ENCODE measurements around the gene SPATC1L.
"Not testable (repeated sequence)": the region's sequence is repeated elsewhere in the genome, so short reads cannot be mapped to it uniquely, and the experiment has no call there.

SPATC1L gene

GRCh38 chr21:46150073-46150472, 34.2 kb downstream of the SPATC1L start:
- H3K4me3 ChIP-seq (ENCODE audit: low read length), result no peak overlapping the region
- H3K9ac ChIP-seq (ENCODE audit: low read length), result no peak overlapping the region
- H3K4me1 ChIP-seq (ENCODE audit: control insufficient read depth, insufficient read depth, low read length), result peaks cover 5% of the 10 kb centered on the region
- no peaks in the 10 kb centered on the region for H3K27me3 ChIP-seq (replicated peaks; ENCODE audit: control insufficient read depth, insufficient read depth, low read length)
- no peaks in the 10 kb centered on the region for H3K36me3 ChIP-seq (ENCODE audit: control insufficient read depth, insufficient read depth, low read length, severe bottlenecking)
- no peak for DNase-seq (ENCODE audit: low read depth)
- no peaks in the 10 kb centered on the region for H3K9me3 ChIP-seq (ENCODE audit: control insufficient read depth, low read length)

DNA sequence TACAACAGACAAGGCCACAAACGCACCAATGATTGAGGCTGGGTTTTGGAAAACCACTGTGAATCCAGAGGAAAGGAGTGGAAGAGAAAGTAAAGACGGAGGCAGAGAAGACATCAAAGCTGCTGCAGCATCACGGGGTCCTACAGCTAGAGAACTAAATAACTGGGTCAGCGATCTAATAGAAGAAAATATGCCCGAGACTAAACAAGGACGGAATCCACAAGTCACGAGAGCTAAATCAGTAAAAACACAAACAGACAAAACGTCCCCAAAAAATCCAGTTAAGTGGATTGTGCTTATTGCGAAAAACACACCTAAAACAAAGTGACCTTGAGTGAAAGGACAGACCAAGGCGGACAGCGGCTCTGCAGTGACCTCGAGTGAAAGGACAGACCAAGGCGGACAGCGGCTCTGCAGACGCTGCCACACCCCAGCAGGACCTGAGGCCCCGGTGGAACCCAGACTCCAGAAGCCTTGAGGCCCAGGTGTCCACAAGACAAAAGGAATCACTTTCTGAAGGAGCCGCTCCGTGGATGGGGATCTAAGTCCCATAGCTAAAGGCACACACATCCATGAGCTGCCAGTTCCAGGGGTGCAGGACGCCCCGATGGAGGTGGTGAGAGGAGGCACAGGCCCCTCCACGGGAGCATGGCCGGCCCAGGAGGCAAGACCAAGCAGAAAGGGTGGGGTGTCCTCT, 34.9 kb downstream of the SPATC1L start:
- Histone ChIP-seq H3K36me3 (ENCODE audit: control insufficient read depth, insufficient read depth, low read length, severe bottlenecking) (no peaks in the 10 kb centered on the region), H3K4me3 (ENCODE audit: low read length) (no peak overlapping the region), H3K9ac (ENCODE audit: low read length) (no peak overlapping the region), H3K9me3 (ENCODE audit: control insufficient read depth, low read length) (no peaks in the 10 kb centered on the region), H3K27me3 (replicated peaks; ENCODE audit: control insufficient read depth, insufficient read depth, low read length) (no peaks in the 10 kb centered on the region), H3K4me1 (ENCODE audit: control insufficient read depth, insufficient read depth, low read length) (peaks cover 5% of the 10 kb centered on the region)
- DNase-seq (ENCODE audit: low read depth), result no peak

GRCh38 chr21:46148106-46148505, 36.2 kb downstream of the SPATC1L start:
- Histone ChIP-seq H3K9ac (ENCODE audit: low read length) (no peak overlapping the region), H3K27me3 (replicated peaks; ENCODE audit: control insufficient read depth, insufficient read depth, low read length) (no peaks in the 10 kb centered on the region), H3K9me3 (ENCODE audit: control insufficient read depth, low read length) (no peaks in the 10 kb centered on the region), H3K36me3 (ENCODE audit: control insufficient read depth, insufficient read depth, low read length, severe bottlenecking) (no peaks in the 10 kb centered on the region), H3K4me1 (ENCODE audit: control insufficient read depth, insufficient read depth, low read length) (peaks cover 6% of the 10 kb centered on the region), H3K4me3 (ENCODE audit: low read length) (no peak overlapping the region)
- no peak for DNase-seq (ENCODE audit: low read depth)

- not testable (repeated sequence) for H3K9me3 ChIP-seq (ENCODE audit: control insufficient read depth, low read length); H3K9ac ChIP-seq (ENCODE audit: low read length); H3K4me3 ChIP-seq (ENCODE audit: low read length); H3K4me1 ChIP-seq (ENCODE audit: control insufficient read depth, insufficient read depth, low read length); H3K36me3 ChIP-seq (ENCODE audit: control insufficient read depth, insufficient read depth, low read length, severe bottlenecking); H3K27me3 ChIP-seq (replicated peaks; ENCODE audit: control insufficient read depth, insufficient read depth, low read length)
- DNase-seq (ENCODE audit: low read depth), result peak; percentile 44
Measured at GRCh38 chr21:46147429-46147828, 36.8 kb downstream of the SPATC1L start.

GRCh38 chr21:46146856-46147255, 37.4 kb downstream of the SPATC1L start:
- no peaks in the 10 kb centered on the region for H3K36me3 ChIP-seq (ENCODE audit: control insufficient read depth, insufficient read depth, low read length, severe bottlenecking)
- no peaks in the 10 kb centered on the region for H3K9me3 ChIP-seq (ENCODE audit: control insufficient read depth, low read length)
- no peaks in the 10 kb centered on the region for H3K27me3 ChIP-seq (replicated peaks; ENCODE audit: control insufficient read depth, insufficient read depth, low read length)
- H3K9ac ChIP-seq (ENCODE audit: low read length), result no peak overlapping the region
- H3K4me3 ChIP-seq (ENCODE audit: low read length), result no peak overlapping the region
- H3K4me1 ChIP-seq (ENCODE audit: control insufficient read depth, insufficient read depth, low read length), result peaks cover 6% of the 10 kb centered on the region
- DNase-seq (ENCODE audit: low read depth), result no peak

DNA sequence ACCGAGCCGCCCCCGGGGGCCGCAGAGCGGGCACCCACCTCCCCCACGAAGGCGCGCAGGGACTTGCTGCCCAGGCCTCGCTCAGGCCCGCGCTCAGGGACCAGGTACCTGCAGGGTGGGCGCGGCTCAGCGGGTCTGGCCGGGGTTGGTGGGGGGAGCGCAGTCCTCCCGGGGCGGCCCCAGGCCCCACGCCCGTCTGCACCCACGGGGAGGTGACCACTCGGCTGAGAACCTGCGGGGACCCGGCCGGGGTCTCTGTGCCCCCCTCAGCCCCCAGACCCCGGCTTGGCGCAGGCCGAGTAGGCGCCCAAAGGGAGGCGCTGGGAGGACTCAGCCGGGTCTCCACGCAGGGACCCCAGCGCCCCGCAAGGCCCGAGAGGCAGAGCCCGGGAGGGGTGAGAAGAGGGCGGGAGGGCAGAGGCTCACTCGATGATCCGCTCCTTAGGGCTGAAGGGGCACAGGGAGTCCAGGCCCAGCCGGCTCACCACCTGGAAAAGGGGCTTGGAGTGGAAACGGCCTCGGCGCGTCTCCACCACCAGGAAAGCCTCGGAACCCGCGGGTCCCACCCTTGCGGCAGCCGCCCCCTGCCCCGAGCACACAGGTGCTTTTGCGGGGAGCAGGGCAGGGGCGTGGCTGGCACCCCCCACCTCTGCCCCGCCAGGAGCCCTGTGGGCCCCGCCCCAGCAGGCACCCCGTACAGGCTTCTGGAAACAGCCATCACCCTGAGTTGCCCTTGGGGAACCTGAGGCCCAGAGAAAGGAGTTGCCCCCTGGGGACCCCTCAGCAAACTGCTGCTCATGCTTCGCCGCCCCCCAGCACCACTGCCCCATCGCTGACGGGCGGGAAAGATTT, 38.2 kb downstream of the SPATC1L start:
- DNase-seq (ENCODE audit: low read depth), result no peak
- Histone ChIP-seq H3K36me3 (ENCODE audit: control insufficient read depth, insufficient read depth, low read length, severe bottlenecking) (no peaks in the 10 kb centered on the region), H3K4me3 (ENCODE audit: low read length) (no peak overlapping the region), H3K4me1 (ENCODE audit: control insufficient read depth, insufficient read depth, low read length) (peaks cover 6% of the 10 kb centered on the region), H3K9ac (ENCODE audit: low read length) (no peak overlapping the region), H3K9me3 (ENCODE audit: control insufficient read depth, low read length) (no peaks in the 10 kb centered on the region), H3K27me3 (replicated peaks; ENCODE audit: control insufficient read depth, insufficient read depth, low read length) (no peaks in the 10 kb centered on the region)

GRCh38 chr21:46145159-46145839, 39.0 kb downstream of the SPATC1L start:
- no peak for DNase-seq (ENCODE audit: low read depth)
- no peaks in the 10 kb centered on the region for H3K36me3 ChIP-seq (ENCODE audit: control insufficient read depth, insufficient read depth, low read length, severe bottlenecking)
- no peaks in the 10 kb centered on the region for H3K27me3 ChIP-seq (replicated peaks; ENCODE audit: control insufficient read depth, insufficient read depth, low read length)

GRCh38 chr21:46144464-46145070, 39.7 kb downstream of the SPATC1L start:
- H3K27me3 ChIP-seq (replicated peaks; ENCODE audit: control insufficient read depth, insufficient read depth, low read length), result peaks cover 5% of the 10 kb centered on the region
- H3K9ac ChIP-seq (ENCODE audit: low read length), result no peak overlapping the region
- no peaks in the 10 kb centered on the region for H3K36me3 ChIP-seq (ENCODE audit: control insufficient read depth, insufficient read depth, low read length, severe bottlenecking)
- peaks cover 6% of the 10 kb centered on the region for H3K4me1 ChIP-seq (ENCODE audit: control insufficient read depth, insufficient read depth, low read length)
- no peak for DNase-seq (ENCODE audit: low read depth)
- H3K4me3 ChIP-seq (ENCODE audit: low read length), result no peak overlapping the region
- no peaks in the 10 kb centered on the region for H3K9me3 ChIP-seq (ENCODE audit: control insufficient read depth, low read length)

More at GRCh38 chr21:46145159-46145839, 39.0 kb downstream of the SPATC1L start:
- Histone ChIP-seq H3K4me3 (ENCODE audit: low read length) (no peak overlapping the region), H3K4me1 (ENCODE audit: control insufficient read depth, insufficient read depth, low read length) (peaks cover 6% of the 10 kb centered on the region), H3K9ac (ENCODE audit: low read length) (no peak overlapping the region), H3K9me3 (ENCODE audit: control insufficient read depth, low read length) (no peaks in the 10 kb centered on the region)

DNA sequence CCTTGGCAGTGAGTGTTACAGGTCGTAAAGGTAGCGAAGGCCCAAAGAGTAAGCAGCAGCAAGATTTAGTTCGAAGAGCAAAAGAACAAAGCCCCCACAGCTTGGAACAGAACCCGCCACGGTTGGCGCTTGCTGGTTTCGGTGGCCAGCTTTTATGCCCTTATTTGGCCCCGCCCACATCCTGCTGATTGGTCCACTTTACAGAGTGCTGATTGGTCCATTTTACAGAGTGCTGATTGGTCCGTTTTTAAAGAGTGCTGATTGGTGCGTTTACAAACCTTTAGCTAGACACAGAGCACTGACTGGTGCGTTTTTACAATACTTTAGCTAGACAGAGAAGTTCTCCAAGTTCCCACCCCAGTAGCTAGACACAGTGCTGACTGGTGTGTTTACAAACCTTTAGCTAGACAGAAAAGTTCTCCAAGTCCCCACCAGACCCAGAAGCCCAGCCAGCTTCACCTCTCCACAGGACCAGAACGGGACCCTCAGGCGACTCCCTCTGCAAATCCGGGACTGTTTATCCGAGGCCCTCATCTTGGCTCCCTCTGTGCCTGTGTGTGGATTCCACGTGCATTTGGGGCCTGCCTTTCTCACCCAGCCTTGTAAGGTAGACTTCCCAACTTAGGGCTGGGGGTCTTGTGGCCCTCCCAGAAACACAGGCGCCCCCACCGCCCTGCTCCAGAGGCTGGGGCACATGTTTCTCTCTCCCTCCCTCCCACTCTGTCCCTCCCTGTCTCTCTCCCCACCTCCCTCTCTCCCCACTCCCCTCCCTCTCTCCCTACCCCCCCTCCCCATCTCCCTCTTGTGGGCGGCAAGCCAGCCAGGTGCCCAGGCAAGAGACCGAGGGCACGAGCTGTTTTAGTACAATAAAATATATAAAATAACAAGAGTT, 41.4 kb downstream of the SPATC1L start:
- Histone ChIP-seq H3K9ac (ENCODE audit: low read length) (no peak overlapping the region), H3K9me3 (ENCODE audit: control insufficient read depth, low read length) (no peaks in the 10 kb centered on the region), H3K4me3 (ENCODE audit: low read length) (no peak overlapping the region), H3K27me3 (replicated peaks; ENCODE audit: control insufficient read depth, insufficient read depth, low read length) (peaks cover 10% of the 10 kb centered on the region), H3K4me1 (ENCODE audit: control insufficient read depth, insufficient read depth, low read length) (peaks cover 6% of the 10 kb centered on the region), H3K36me3 (ENCODE audit: control insufficient read depth, insufficient read depth, low read length, severe bottlenecking) (no peaks in the 10 kb centered on the region)
- no peak for DNase-seq (ENCODE audit: low read depth)

- H3K4me1 ChIP-seq (ENCODE audit: control insufficient read depth, insufficient read depth, low read length), result peaks cover 6% of the 10 kb centered on the region
- DNase-seq (ENCODE audit: low read depth), result no peak
- H3K36me3 ChIP-seq (ENCODE audit: control insufficient read depth, insufficient read depth, low read length, severe bottlenecking), result no peaks in the 10 kb centered on the region
- no peaks in the 10 kb centered on the region for H3K9me3 ChIP-seq (ENCODE audit: control insufficient read depth, low read length)
- H3K9ac ChIP-seq (ENCODE audit: low read length), result no peak overlapping the region
- H3K27me3 ChIP-seq (replicated peaks; ENCODE audit: control insufficient read depth, insufficient read depth, low read length), result peaks cover 10% of the 10 kb centered on the region
- no peak overlapping the region for H3K4me3 ChIP-seq (ENCODE audit: low read length)
Measured at GRCh38 chr21:46141767-46142581, 42.3 kb downstream of the SPATC1L start.
